Uterus (tissue), 4 donors: ENCODE data around the gene PDGFD. TPM values are rescaled to one million over a fixed set of nuclear protein-coding genes. Genes with fewer than 3 reads are reported as not detected.

Source experiments
- DNase-seq, 2 donors: peaks; one replicate each; pipeline ENCODE4 v3.0.0-alpha.2; 2019 to 2020
- H3K27ac ChIP-seq, 2 donors: fragments of 200-600 bp; sonication (generic); 1 replicate in 1 of 2; 2 replicates in 1 of 2; pipeline ENCODE4 v1.5.1; 2016 to 2018
- H3K27me3 ChIP-seq, 2 donors: fragments of 200-600 bp; sonication (generic); one replicate each; pipeline ENCODE4 v1.5.1; 2018 to 2019; ENCODE audit warnings: control low read depth in 1 of 2
- H3K36me3 ChIP-seq, 2 donors: fragments of 200-600 bp; sonication (generic); one replicate each; pipeline ENCODE4 v1.5.1; 2019; ENCODE audit warnings: control low read depth in 1 of 2
- H3K4me1 ChIP-seq, 2 donors: fragments of 200-600 bp; sonication (generic); one replicate each; pipeline ENCODE4 v1.5.1; 2018 to 2019; ENCODE audit warnings: control low read depth in 1 of 2
- H3K4me3 ChIP-seq, 2 donors: fragments of 200-600 bp; sonication (generic); 1 replicate in 1 of 2; 2 replicates in 1 of 2; pipeline ENCODE4 v1.5.1; 2018 to 2019; ENCODE audit warnings: mild to moderate bottlenecking in 1 of 2
- H3K9me3 ChIP-seq, 2 donors: fragments of 200-600 bp; sonication (generic); one replicate each; pipeline ENCODE4 v1.5.1; 2019; ENCODE audit warnings: control low read depth in 1 of 2
- POLR2A ChIP-seq, 2 donors: fragments of 450-650 bp; IDR thresholded peaks; one replicate each; pipeline ENCODE4 v1.6.1; 2016; ENCODE audit warnings: antibody characterized with exemption in 2 of 2, mild to moderate bottlenecking in 1 of 2, moderate library complexity in 1 of 2
- intact Hi-C: fragments of 100-400 bp; cut with DNase I; formaldehyde crosslinking; loops from one replicate; pipeline ENCODE4 v1.15.1; 2023; ENCODE audit warnings: low total_unique reads
- total RNA-seq, 4 donors: library from RNA; depleted of rRNA in 3 of 4; stranded (reverse); fragments of >200 nt in 3 of 4; gene quantifications; one replicate each; pipeline versions ENCODE4 v1.1.0 to v1.2.4, GENCODE V29; 2014 to 2023
- TF ChIP-seq, protein P1 (sequence below), 4 experiments: fragments of 200-600 bp in 2 of 4; fragments of 450-650 bp in 2 of 4; sonication (generic) in 2 of 4; IDR thresholded peaks; one replicate each; pipeline ENCODE4 v1.5.1; 2016 to 2019; ENCODE audit warnings: antibody characterized with exemption in 4 of 4, mild to moderate bottlenecking in 2 of 4, moderate library complexity in 1 of 4
- donor health status: DM: yes; HTN: yes; CAD: no.

PDGFD gene
- total RNA-seq, 4 donors from 2014 or later = 2.8 to 57.9 (median 23.9) TPM

DNA sequence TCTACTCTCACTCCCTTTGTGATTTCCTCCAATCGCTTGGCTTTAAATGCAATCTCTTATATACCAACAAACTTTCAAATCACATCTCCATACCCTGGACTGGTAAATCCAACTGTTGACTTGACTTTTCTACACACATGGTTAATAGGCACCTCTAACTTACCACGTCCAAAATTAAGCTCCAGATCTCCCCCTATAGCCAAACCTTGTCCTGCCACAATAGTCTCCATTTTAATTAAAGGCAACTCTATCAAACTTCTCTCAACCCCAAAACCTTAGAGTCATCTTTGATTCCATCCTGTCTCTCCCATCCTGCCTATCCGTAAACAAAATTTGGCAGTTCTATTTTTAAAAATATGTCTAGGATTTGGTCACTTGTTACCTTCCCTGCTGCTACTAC is 269.3 kb downstream of the PDGFD start:
- Histone ChIP-seq H3K4me3 (no peak overlapping the region), H3K9me3 (no peaks in the 10 kb centered on the region), H3K27me3 (no peaks in the 10 kb centered on the region), H3K4me1 (no peaks in the 10 kb centered on the region), H3K36me3 (no peaks in the 10 kb centered on the region), H3K27ac (no peak overlapping the region)
- DNase-seq = no peak
- no peak for TF ChIP-seq POLR2A (IDR thresholded peaks at IDR 0.05)
- TF ChIP-seq, protein P1, sequence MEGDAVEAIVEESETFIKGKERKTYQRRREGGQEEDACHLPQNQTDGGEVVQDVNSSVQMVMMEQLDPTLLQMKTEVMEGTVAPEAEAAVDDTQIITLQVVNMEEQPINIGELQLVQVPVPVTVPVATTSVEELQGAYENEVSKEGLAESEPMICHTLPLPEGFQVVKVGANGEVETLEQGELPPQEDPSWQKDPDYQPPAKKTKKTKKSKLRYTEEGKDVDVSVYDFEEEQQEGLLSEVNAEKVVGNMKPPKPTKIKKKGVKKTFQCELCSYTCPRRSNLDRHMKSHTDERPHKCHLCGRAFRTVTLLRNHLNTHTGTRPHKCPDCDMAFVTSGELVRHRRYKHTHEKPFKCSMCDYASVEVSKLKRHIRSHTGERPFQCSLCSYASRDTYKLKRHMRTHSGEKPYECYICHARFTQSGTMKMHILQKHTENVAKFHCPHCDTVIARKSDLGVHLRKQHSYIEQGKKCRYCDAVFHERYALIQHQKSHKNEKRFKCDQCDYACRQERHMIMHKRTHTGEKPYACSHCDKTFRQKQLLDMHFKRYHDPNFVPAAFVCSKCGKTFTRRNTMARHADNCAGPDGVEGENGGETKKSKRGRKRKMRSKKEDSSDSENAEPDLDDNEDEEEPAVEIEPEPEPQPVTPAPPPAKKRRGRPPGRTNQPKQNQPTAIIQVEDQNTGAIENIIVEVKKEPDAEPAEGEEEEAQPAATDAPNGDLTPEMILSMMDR (IDR thresholded peaks at IDR 0.05) = no peak
- intact Hi-C loops = no loop called here

DNA sequence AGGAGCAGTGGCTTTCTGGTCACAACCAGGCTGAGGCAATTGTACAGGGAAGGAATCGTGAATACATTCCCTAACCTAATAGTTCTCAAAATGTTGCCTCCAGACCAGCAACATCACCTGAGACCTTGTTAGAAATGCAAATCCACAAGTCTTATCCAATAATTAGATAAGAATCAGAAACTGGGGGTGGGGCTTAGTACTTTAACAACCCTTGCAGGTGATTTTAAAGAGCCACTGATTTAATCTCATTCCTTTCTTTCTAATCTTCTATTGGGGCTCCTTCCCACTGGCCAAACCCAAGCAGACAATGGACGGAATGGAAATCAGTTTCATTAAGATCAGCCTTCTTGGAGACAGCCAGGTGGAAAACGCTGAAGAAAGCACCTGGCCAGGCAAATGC is 269.9 kb downstream of the PDGFD start:
- no peak for DNase-seq
- Histone ChIP-seq H3K4me1 (no peaks in the 10 kb centered on the region), H3K27me3 (no peaks in the 10 kb centered on the region), H3K4me3 (no peak overlapping the region), H3K27ac (no peak overlapping the region), H3K36me3 (no peaks in the 10 kb centered on the region), H3K9me3 (no peaks in the 10 kb centered on the region)
- intact Hi-C loops = no loop called here
- no peak for TF ChIP-seq POLR2A (IDR thresholded peaks at IDR 0.05)
- TF ChIP-seq, protein P1 (IDR thresholded peaks at IDR 0.05) = no peak

DNA sequence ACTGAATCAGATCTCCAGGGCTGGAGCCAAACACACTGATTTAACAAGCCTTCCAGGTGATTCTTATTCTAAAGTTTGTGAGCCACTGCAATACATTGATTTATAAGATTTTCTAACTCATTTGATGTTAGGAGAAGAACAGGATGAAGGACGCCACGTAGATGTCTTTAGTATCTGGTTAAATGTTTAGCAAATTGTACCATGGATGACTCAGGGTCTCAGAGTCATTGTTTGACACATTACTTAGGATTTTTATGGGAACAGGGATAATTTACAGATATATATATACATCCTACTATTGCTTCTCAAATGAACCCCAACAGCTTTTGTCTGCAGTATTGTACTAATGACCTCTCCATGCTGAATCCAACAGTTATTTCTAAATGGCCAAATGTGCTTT is 270.6 kb downstream of the PDGFD start:
- H3K27ac ChIP-seq = no peak overlapping the region

DNA sequence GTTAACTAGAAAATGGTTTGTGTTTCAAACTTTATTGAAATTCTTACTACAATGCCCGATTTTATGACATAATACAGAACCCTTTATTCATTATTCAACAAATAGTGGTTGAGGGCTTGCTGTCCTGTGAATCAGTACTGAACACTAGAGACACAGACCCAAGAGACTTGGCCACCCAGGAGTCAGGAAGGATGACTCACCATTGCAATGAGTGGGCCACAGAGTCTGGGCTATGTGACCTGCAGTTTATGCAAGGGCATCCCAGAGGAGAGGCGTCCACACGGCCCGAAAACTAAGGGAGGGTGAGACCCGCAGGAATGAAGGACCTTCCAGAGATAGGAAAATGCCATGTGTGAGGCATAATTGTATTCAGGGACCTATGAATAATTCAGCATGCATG is 271.3 kb downstream of the PDGFD start:
- Histone ChIP-seq H3K27me3 (no peaks in the 10 kb centered on the region), H3K4me3 (no peak overlapping the region), H3K4me1 (no peaks in the 10 kb centered on the region), H3K27ac (no peak overlapping the region), H3K9me3 (no peaks in the 10 kb centered on the region), H3K36me3 (no peaks in the 10 kb centered on the region)
- TF ChIP-seq, protein P1 (IDR thresholded peaks at IDR 0.05) = no peak
- TF ChIP-seq POLR2A (IDR thresholded peaks at IDR 0.05) = no peak
- intact Hi-C loops = no loop called here
- DNase-seq = no peak

More for the DNA sequence above, 270.6 kb downstream of the PDGFD start:
- H3K9me3 ChIP-seq = no peaks in the 10 kb centered on the region
- no peaks in the 10 kb centered on the region for H3K36me3 ChIP-seq
- intact Hi-C loops = no loop called here
- DNase-seq = no peak
- H3K27me3 ChIP-seq = no peaks in the 10 kb centered on the region
- TF ChIP-seq, protein P1 (IDR thresholded peaks at IDR 0.05) = no peak
- TF ChIP-seq POLR2A (IDR thresholded peaks at IDR 0.05) = no peak
- H3K4me1 ChIP-seq = no peaks in the 10 kb centered on the region
- no peak overlapping the region for H3K4me3 ChIP-seq

DNA sequence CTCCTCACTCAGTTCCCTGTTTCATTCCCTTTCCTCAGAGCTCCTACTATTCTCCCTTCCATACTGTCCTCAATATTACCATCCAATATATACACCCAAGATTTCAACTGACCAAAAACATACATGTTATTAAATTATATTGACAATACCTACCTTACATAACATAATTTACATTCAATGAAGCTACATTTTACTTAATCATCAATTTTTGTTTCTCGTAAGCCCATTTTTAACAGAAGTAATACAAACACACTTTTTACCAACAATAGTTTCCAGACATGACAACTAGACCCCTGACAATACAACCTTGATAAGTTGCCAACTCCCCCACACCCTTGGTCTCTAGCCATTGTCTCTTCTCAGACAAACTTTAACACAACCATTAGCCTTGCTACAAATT is 273.3 kb downstream of the PDGFD start:
- Histone ChIP-seq H3K36me3 (no peaks in the 10 kb centered on the region), H3K27me3 (no peaks in the 10 kb centered on the region), H3K4me3 (no peak overlapping the region), H3K27ac (no peak overlapping the region), H3K9me3 (no peaks in the 10 kb centered on the region), H3K4me1 (no peaks in the 10 kb centered on the region)
- no peak for TF ChIP-seq POLR2A (IDR thresholded peaks at IDR 0.05)
- TF ChIP-seq, protein P1 (IDR thresholded peaks at IDR 0.05) = no peak
- intact Hi-C loops = no loop called here
- DNase-seq = no peak
